Right hindlimb (tissue), 1 donor: Measurements from ENCODE around the gene ZFAND4.
"Not testable (repeated sequence)": the region's sequence is repeated elsewhere in the genome, so short reads cannot be mapped to it uniquely, and the experiment has no call there.

ENCODE experiments used
- DNase-seq: peaks from one replicate; pipeline ENCODE4 v3.0.0-alpha.2; 2018

ZFAND4 gene

DNA sequence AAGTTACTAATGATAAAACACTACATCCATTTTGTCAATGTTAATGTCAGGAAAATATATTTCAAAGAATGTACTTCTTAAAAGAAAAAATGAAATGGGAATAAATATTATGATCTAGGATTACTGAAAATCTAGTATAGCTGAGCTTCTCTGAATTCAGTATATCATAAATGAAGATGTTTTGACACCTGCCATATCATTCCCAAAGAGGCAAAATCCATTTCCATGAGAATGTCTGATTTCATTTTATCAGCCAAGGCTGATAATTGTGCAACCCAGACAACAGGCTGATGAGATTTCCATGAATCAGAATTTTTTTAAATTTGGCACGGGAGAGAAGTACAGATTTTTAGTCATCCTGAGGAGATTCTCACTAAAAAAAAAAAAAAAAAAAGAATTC, 32.5 kb downstream of the ZFAND4 start:
- no peak for DNase-seq

DNA sequence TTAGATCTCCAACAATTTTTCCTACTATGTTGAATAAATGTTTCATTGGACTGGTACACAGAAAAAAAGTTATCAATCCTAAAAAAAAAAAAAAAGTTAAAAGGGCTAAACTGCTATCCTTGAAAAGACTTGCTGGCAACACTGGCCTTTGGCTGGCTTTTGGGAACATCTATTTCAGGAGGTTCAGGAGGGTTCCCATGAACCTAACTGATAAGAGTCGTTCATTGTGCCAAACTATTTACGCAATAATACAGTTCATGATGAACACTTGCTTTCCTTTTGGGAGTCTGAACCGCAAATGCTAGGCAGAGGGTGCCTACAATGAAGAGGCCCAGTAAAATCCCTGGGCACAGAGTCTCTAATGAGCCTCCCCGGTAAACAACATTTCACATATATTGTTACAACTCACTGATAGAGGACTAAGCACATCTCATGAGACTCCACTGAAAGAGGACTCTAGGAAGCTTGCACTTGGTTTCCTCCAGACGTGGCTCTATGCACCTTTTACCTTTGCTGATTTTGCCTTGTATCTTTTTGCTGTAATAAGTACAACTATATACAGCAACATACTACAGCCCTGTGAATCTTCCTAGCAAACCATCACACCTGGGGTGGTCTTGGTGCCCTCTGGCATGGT, 45.0 kb downstream of the ZFAND4 start:
- no peak for DNase-seq

DNA sequence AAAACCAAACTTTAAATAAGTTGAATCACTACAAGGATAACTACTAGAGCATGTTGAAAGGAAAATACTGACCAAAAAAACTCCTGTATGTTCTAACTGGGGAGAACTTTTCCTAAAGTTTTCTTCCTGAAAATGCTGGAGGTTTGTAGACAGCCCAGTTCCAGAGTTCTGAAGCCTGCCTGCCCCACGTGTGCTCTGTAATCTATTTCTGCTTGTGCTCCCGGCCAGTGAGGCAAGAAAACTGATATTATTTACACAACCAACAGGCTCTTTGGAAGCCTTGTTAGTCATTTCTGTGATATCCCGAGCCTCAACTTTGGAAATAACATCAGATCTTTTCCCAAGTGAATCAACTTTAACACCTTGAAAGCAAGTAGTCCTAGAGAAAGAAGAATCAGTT, 46.7 kb downstream of the ZFAND4 start:
- no peak for DNase-seq

DNA sequence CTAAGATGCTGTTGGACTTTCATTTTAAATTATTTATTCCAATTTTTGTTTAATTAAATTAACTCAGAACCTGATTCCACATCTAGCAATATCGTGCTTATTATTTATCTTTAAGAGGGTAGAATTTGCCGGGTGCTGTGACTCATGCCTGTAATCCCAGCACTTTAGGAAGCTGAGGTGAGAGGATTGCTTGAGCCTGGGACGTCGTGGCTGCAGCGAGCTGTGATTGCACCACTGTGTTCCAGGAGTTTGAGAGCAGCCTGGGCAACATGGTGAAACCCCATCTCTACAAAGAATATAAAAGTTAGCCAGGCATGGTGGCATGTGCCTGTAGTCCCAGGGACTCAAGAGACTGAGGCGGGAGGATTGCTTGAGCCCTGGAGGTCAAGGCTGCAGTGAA, 47.8 kb downstream of the ZFAND4 start:
- no peak for DNase-seq

DNA sequence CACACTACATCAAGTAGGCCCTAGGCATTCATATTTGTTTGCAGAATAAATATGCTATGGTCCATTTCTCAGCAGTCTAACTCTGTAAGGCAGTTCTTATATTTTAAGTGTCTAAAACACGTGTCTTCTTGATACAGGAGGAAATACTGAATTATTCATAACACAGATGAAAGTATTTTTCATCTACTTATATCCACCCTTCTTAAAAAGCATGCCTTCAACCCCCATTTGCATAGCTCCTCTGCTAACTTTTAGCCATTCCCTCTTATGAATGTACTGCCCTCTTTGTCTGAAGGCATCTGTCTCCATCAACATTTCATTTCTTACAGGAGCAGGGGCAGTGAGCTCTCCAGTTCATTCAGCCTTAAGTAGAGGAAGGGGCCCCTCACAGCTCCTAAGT, 57.7 kb downstream of the ZFAND4 start:
- DNase-seq = no peak

DNA sequence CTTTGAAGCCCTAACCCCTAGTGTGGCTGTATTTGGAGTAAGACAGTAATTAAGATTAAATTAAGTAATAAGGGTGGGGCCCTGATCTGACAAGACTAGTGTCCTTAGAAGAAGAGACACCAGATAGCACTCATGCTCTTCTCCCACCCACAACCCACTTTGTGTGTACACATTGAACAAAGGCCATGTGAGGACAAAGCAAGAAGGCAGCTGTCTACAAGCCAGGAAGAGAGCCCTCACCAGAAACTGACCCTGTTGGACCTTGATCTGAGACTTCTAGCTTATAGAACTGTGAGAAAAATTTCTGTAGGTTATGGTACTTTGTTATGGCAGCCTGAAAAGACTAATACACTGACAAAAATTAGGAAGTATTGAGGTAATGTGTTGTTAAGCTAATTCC, 59.8 kb downstream of the ZFAND4 start:
- DNase-seq = no peak

DNA sequence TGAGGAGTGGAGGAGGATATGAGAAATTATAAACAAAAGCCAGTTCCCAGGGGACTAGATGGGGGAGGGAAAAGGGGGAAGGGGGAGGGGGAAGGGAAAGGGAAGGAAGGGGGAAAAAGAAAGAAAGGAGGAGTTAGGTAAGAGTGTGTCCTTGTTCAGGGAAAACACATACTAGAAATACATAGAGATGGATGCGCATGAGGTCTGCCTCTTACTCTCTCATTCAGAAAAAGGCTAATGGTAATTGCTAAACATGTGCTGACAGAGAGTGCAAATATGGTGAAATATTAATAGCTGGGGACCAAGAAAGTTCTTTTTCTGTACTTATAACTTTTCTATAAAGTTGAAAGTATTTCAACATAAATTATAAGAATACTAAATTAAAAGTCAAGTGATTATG, 64.5 kb downstream of the ZFAND4 start:
- DNase-seq = no peak

DNA sequence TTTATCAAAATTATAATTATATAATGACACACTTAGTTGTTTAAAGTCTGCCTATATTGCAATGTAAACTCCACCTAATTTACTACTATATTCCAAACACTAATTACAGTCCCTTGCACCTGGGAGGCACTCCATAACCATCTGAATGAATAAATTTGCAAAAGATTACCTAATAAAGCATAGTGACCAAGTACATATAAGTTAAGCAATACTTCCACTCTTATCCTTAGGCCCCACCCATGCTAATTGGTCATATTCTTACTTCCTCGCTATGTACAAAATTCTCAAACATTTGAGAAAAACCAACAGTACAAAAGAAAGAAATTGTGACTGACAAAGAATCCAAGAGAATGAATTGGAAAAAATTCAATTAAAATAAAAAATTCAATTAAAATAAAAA, 65.3 kb downstream of the ZFAND4 start:
- no peak for DNase-seq

DNA sequence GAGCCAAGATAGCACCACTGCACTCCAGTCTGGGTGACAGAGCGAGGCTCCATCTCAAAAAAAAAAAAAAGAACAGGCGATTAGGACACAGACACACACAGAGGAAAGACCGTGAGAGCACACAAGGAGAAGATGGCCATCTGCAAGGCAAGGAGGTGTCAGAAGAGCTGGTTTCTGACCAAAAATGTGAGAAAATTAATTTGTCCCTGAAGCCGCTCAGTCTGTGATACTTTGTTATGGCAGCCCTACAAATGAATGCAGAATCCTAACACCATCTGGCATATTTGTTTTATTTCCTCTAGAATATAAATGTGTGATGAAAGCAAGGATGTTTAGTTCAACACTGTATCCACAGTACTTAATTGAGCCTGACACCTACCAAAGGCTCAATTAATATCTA, 69.7 kb downstream of the ZFAND4 start:
- no peak for DNase-seq

DNA sequence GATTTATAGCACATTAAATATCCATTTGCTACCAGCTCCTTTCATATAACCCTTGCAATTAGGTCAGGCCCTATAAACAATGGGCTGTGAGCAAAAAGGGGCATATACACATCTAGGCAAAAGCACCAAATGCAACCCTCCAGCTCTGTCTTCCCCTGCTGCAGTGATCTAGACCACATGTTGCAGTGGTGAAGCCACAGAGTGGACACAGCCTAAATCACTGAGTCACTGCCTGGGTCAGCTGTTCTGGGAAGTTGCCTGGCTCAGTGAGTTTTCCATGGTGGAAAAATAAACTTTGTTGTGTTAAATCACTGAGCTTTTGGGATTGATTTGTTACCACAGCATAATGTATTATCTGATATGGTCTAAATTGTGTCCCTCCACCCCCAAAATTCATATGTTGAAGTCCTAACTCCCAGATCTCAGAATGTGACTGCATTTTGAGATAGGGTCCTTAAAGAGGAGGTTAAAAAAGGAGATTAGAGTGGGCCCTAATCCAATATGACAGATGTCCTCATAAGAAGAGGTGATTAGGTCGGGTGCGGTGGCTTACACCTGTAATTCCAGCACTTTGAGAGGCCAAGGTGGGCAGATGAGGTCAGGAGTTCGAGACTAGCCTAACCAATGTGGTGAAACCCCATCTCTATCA, 70.4 kb downstream of the ZFAND4 start:
- DNase-seq = no peak

DNA sequence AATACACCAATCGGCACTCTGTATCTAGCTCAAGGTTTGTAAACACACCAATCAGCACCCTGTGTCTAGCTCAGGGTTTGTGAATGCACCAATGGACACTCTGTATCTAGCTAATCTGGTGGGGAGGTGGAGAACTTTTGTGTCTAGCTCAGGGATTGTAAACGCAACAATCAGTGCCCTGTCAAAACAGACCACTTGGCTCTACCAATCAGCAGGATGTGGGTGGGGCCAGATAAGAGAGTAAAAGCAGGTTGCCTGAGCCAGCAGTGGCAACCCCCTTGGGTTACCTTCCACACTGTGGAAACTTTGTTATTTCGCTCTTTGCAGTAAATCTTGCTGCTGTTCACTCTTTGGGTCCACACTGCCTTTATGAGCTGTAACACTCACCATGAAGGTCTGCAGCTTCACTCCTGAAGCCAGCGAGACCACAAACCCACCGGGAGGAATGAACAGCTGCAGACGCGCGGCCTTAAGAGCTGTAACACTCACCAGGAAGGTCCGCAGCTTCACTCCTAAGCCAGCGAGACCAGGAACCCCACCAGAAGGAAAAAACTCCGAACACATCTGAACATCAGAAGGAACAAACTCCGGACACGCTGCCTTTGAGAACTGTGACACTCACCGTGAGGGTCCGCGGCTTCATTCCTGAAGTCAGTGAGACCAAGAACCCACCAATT, 71.2 kb downstream of the ZFAND4 start:
- not testable (repeated sequence) for DNase-seq

DNA sequence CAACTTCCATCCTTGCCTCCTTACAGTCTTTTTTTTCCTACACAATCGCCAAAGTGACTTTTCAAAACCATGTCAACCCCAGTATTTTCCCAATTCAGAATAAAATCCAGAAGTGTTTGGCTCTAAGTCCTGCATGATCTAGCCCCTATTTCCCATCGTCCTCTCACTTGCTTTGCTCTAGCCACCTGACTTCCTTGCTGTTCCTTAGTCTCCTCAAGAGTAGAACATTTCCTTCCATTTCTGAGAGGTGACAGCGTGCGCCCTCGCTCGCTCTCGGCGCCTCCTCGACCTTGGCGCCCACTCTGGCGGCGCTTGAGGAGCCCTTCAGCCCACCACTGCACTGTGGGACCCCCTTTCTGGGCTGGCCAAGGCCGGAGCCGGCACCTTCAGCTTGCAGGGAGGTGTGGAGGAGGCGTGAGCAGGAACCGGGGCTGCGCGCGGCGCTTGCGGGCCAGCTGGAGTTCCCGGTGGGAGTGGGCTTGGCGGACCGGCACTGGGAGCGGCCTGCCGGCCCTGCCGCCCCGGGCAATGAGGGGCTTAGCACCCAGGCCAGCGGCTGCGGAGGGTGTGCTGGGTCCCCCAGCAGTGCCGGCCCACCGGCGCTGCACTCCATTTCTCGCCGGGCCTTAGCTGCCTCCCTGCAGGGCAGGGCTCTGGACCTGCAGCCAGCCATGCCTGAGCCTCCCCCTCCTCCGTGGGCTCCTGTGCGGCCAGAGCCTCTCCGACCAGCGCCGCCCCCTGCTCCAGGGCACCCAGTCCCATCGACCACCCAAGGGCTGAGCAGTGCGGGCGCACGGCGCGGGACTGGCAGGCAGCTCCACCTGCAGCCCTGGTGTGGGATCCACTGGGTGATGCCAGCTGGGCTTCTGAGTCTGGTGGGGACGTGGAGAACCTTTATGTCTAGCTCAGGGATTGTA, 72.0 kb downstream of the ZFAND4 start:
- not testable (repeated sequence) for DNase-seq

DNA sequence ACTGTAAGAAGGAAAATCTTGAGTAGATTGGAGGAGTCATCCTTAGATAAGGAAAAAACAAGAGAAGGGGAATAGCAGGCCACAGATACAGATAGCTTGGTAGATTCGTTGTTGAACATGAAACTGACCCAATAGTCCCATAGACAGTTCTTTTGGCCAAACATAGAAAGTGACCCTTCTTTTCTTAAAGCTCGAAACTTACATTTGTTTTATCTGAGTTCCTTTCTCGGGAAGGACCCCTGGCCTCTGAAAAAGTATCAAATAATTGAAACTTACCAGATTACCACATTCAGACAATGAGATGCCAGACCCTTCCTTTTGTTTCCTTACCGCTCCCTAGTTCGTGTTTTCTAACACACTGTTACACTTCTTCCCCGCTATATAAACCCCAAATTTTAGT, 72.9 kb downstream of the ZFAND4 start:
- no peak for DNase-seq

DNA sequence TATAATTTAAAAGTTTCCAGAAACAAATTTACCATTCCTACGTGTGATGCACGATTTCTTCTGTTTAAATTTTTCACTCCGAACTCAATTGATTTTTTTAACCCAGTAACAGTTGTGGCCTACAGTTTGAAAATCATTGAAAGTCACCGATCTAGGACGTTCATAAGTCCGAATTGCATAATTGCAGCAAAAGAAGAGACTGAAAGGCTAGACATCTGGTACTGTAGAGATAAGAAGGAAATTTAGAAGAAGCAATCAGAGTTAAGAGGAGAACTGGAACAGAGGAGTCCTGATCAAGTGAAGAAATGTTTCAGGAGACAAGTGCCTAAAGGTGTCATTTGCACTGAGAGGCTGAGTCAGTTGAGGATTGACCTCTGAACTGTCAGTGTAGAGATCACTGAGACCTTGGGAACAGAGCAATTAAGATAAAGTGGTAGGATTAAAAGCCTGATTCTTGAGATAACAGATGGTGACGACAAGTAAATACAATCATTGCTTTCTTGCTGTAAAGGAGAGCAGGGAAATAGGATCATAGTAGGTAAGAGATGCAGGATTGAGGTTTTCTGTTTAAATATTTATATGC, 73.5 kb downstream of the ZFAND4 start:
- DNase-seq = no peak

DNA sequence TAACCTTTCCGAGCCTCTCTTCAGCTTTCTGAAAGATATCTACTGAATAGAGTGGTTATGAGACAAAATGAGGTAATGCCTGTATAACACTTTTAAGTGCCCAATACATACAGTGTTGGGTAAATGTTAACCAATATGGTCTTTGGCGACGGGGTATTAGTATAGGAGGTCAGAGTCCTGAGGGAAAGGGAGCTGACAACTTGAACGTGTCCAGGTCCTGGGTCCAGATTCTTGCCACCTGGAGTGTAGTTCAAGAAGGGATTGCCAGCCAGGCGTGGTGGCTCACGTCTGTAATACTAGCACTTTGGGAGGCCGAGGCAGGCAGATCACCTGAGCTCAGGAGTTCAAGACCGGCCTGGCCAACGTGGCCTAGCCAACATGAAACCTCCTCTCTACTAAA, 76.0 kb downstream of the ZFAND4 start:
- DNase-seq = no peak

DNA sequence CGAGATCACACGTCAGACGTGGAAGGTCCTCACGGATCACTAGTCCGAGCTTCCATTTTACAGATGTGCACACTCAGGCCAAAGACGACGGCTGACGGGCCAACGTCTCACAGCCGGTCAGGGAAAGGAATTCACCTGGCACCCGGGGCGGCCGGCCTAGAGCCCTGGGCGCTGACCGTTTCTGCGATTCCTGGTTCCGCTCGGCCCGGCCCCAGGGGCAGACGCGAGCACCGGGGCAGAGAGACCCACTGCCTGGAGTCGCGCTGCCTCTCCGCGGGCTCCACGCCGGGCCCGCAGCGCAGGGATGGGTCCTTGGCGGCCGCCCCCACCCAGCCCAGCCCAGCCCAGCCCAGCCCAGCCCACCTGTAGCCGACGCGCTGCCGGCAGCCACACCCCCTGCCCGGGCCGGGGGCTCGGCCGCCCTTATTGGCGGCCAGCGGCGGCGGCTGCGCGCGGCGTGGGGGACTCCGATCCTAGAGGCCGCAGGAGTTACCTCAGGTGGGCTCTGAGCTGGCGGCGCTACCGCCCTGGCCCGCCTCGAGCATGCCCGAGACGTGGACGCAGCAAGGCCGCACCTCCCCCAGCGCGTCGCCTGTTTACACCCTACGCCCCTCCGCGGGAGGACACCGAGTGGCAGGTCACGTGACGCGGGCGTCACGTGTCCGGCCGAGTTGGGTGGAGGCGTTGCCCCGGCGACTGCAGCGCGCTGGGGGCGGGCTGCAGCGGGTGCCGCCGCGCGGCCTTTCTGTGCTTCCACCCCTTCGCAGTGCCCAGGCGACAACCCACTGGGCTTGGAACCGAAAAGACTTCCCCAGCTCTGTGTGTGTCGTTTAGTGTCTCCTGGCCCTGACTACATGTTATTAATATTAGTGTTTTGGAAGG, 78.1 kb downstream of the ZFAND4 start:
- peak; percentile 95 for DNase-seq

DNA sequence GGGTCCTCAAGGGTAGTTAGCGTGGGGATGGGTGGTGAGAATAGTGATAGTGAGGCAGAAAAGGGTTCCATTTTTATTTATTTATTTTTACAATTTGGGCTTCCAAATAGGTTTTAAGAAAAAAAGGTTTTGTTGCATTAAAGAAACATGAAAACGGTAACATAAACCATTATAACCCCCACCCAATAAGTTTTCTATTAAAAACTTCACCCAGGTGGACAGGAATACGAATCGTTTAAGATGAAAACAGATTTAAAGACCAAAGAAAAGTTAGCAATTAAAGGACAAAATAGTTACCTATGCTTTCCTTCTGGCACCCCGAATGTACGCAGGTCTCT, 78.7 kb downstream of the ZFAND4 start:
- DNase-seq = no peak

DNA sequence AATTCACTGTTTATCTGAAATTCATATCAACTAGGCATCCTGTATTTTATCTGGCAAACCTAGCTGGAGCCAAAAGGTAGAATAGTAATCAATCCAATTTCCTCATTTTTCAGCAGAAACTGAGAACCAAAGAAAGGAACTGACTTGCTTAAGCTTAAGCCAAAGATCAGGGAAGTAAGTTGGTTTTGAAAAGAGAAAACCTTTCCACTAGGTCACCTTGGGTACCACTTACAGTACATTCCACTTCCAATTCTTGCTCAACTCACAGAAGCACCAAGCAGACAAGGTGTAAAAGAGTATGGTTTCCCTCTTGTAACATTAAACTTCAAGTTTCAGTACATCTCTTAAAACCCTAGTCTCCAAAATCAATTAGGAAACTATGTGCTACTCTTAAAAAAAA, 79.6 kb downstream of the ZFAND4 start:
- DNase-seq = no peak

DNA sequence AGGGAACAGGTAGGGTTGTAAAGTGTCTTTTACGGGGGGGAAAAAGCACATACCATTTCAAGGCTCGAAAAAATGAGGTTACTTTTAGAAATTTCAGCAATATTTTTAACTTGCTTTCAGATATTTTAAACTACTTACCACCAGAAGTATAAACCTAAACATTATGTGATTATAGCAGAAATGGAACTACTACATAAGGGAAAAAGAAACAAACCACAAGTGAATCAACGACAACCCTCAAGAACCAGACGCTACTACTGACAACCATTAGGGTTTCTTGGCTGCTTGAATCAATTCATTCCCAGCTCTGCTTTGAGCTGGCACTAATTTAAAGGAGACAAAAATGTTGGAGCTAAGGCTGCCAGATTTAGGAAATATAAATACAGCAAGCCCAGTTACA, 80.1 kb downstream of the ZFAND4 start:
- no peak for DNase-seq

DNA sequence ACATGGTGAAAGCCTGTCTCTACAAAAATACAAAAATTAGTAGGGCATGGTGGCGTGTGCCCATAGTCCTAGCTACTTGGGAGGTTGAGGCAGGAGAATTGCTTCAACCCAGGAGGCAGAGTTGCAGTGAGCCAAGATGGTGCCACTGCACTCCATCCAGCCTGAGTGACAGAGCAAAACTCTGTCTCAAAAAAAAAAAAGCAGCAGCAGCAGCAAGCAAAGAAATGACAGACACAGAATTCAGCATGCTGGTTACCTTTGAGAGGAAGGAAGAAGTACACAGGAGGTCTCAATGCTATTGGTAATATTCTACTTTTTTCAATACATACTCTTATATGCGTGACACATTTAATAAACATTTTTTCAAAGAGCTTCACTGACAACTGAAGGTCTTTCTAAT, 81.3 kb downstream of the ZFAND4 start:
- no peak for DNase-seq

DNA sequence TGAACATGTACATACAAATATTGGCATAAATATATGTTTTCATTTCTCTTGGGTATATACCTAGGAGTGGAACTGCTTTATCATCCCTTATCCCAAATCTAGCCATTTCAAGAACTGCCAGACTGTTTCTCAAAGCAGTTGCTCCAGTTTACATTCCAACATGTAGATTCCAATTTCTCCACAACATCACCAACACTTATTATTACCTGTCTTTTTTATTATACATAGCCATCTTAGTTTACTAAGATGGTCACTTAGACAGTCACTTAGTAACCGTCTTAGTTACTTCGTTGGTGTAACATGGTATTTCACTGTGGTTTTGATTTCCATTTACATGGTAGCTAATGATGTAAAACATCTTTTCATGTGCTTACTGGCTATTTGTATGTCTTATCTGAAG, 82.7 kb downstream of the ZFAND4 start:
- DNase-seq = no peak

DNA sequence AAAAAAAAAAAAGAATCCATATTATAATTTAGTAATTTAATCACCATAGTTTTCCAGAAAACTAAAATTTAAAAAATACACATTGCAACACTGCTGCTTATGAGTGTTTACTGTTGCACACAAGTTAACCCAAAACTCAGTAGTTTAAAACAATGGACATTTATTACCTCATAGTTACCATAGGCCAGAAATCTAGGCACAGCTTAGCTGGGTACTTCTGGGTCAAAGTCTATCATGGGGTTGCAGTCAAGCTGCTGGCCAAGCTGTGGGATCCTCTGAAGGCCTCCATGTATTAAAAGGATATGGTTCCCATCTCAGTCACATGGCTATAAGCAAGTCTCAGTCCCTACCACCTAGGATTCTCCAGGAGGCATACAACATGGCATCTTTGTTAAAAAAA, 83.6 kb downstream of the ZFAND4 start:
- DNase-seq = no peak
